SU-DHL-6 (cell line): Measurements from ENCODE around the gene KATNAL1.

Experiments
- H2AFZ ChIP-seq: fragments of 200-600 bp; sonication (generic); 2 replicates; pipeline ENCODE4 v1.6.1; 2014; ENCODE audit warnings: low read depth, mild to moderate bottlenecking, moderate library complexity, mixed read lengths, antibody characterized with exemption, low read length; ENCODE audit not compliant: severe bottlenecking
- H3F3A ChIP-seq: fragments of 200-600 bp; shearing (Covaris generic); 2 replicates; pipeline ENCODE4 v1.6.0; 2016; ENCODE audit warnings: antibody characterized with exemption, mild to moderate bottlenecking; ENCODE audit not compliant: insufficient read depth
- H3K27ac ChIP-seq: fragments of 200-600 bp; sonication (generic); 2 replicates; pipeline ENCODE4 v1.5.1; 2016; ENCODE audit warnings: low read depth, mild to moderate bottlenecking, low read length, moderate library complexity, mixed read lengths
- H3K27me3 ChIP-seq: fragments of 200-600 bp; sonication (generic), shearing (Covaris generic); 2 replicates; pipeline ENCODE4 v1.6.0; 2014; ENCODE audit warnings: mild to moderate bottlenecking, low read length
- H3K36me3 ChIP-seq: fragments of 200-600 bp; sonication (generic); 2 replicates; pipeline ENCODE4 v1.6.1; 2014; ENCODE audit warnings: mild to moderate bottlenecking, low read length, mixed read lengths
- H3K4me2 ChIP-seq: fragments of 300-600, 200-600 bp; shearing (Covaris generic), sonication (generic); 2 replicates; pipeline ENCODE4 v1.6.0; 2014; ENCODE audit warnings: low read length, low read depth, mild to moderate bottlenecking; ENCODE audit not compliant: poor library complexity, severe bottlenecking
- H3K4me3 ChIP-seq: fragments of 200-600 bp; sonication (generic); 2 replicates; pipeline ENCODE4 v1.5.1; 2014; ENCODE audit warnings: antibody characterized with exemption, low read length, mild to moderate bottlenecking, mixed read lengths; ENCODE audit not compliant: insufficient read depth, poor library complexity, severe bottlenecking
- H3K79me2 ChIP-seq: fragments of 200-600 bp; sonication (generic); 2 replicates; pipeline ENCODE4 v1.6.1; 2014; ENCODE audit warnings: mild to moderate bottlenecking, low read length, moderate library complexity; ENCODE audit not compliant: insufficient read depth
- H3K9ac ChIP-seq: fragments of 200-600 bp; sonication (generic); 2 replicates; pipeline ENCODE4 v1.7.0; 2014; ENCODE audit warnings: mild to moderate bottlenecking, low read length
- H3K9me2 ChIP-seq: fragments of 200-600 bp; sonication (generic); replicated peaks from 2 replicates; pipeline ENCODE4 v1.6.1; 2014; ENCODE audit warnings: low read length; ENCODE audit not compliant: insufficient read depth
- H3K9me3 ChIP-seq: fragments of 200-600 bp; sonication (generic); 2 replicates; pipeline ENCODE4 v1.6.1; 2014; ENCODE audit warnings: low read length, mixed read lengths; ENCODE audit not compliant: insufficient read depth
- H4K20me1 ChIP-seq: fragments of 200-600 bp; sonication (generic); 2 replicates; pipeline ENCODE4 v1.6.1; 2014; ENCODE audit warnings: low read depth, mild to moderate bottlenecking, antibody characterized with exemption, low read length, moderate library complexity, mixed read lengths
- CTCF ChIP-seq: fragments of 200-600 bp; sonication (generic); IDR thresholded peaks from one replicate; pipeline ENCODE4 v1.5.1; 2017; ENCODE audit warnings: antibody characterized with exemption, mild to moderate bottlenecking, low read length, moderate library complexity; ENCODE audit not compliant: insufficient read depth, poor library complexity, severe bottlenecking
- EZH2phosphoT487 ChIP-seq: fragments of 200-600 bp; sonication (generic), shearing (Covaris generic); conservative IDR thresholded peaks from 2 replicates; pipeline ENCODE4 v1.6.1; 2018; ENCODE audit warnings: mild to moderate bottlenecking, antibody characterized with exemption, low read length, moderate library complexity, mixed read lengths

Gene KATNAL1

GRCh38 chr13:30173303-30173610 lies 134.1 kb downstream of the KATNAL1 start:
- no peak overlapping the region for H3K27ac ChIP-seq
- no peaks in the 10 kb centered on the region for H3K36me3 ChIP-seq
- no peak overlapping the region for H2AFZ ChIP-seq
- H3K9ac ChIP-seq, result no peak overlapping the region
- H3K27me3 ChIP-seq, result no peaks in the 10 kb centered on the region
- no peak for TF ChIP-seq CTCF
- no peak for TF ChIP-seq EZH2phosphoT487
- no peaks in the 10 kb centered on the region for H3K9me3 ChIP-seq
- no peak overlapping the region for H3K4me2 ChIP-seq
- no peaks in the 10 kb centered on the region for H3F3A ChIP-seq
- H3K79me2 ChIP-seq, result no peaks in the 10 kb centered on the region
- H3K4me3 ChIP-seq, result no peak overlapping the region
- H4K20me1 ChIP-seq, result no peaks in the 10 kb centered on the region
- no peaks in the 10 kb centered on the region for H3K9me2 ChIP-seq

- H4K20me1 ChIP-seq, result no peaks in the 10 kb centered on the region
- H3F3A ChIP-seq, result no peaks in the 10 kb centered on the region
- TF ChIP-seq EZH2phosphoT487 (no peak), CTCF (no peak)
- no peak overlapping the region for H3K9ac ChIP-seq
- H3K27me3 ChIP-seq, result no peaks in the 10 kb centered on the region
- H3K79me2 ChIP-seq, result no peaks in the 10 kb centered on the region
- H3K4me3 ChIP-seq, result no peak overlapping the region
- H3K9me3 ChIP-seq, result no peaks in the 10 kb centered on the region
- H2AFZ ChIP-seq, result no peak overlapping the region
- H3K4me2 ChIP-seq, result no peak overlapping the region
- H3K27ac ChIP-seq, result no peak overlapping the region
- H3K9me2 ChIP-seq, result no peaks in the 10 kb centered on the region
- no peaks in the 10 kb centered on the region for H3K36me3 ChIP-seq
Measured at GRCh38 chr13:30172593-30173302, 134.6 kb downstream of the KATNAL1 start.

GRCh38 chr13:30170569-30170968 lies 136.8 kb downstream of the KATNAL1 start:
- H3K36me3 ChIP-seq, result no peaks in the 10 kb centered on the region
- no peaks in the 10 kb centered on the region for H3K79me2 ChIP-seq
- no peak overlapping the region for H3K9ac ChIP-seq
- no peak for TF ChIP-seq CTCF
- no peak for TF ChIP-seq EZH2phosphoT487
- no peak overlapping the region for H3K27ac ChIP-seq
- H3K9me3 ChIP-seq, result no peaks in the 10 kb centered on the region
- no peak overlapping the region for H2AFZ ChIP-seq
- H3K4me3 ChIP-seq, result no peak overlapping the region
- H3K27me3 ChIP-seq, result no peaks in the 10 kb centered on the region
- H3F3A ChIP-seq, result no peaks in the 10 kb centered on the region
- no peak overlapping the region for H3K4me2 ChIP-seq
- H4K20me1 ChIP-seq, result no peaks in the 10 kb centered on the region
- no peaks in the 10 kb centered on the region for H3K9me2 ChIP-seq
